Dermis microvascular lymphatic vessel endothelial cell (primary cell): ENCODE measurements around the gene ZNF91. TPM values are rescaled to one million over a fixed set of nuclear protein-coding genes. Genes with fewer than 3 reads are reported as not detected.
A peak's percentile ranks its signal among the peaks of the same experiment; 100 is the strongest.
"Not testable (repeated sequence)": the region's sequence is repeated elsewhere in the genome, so short reads cannot be mapped to it uniquely, and the experiment has no call there.

Experiments used
- DNase-seq, 2 donors: peaks; one replicate each; pipeline versions ENCODE4 v3.0.0 to v3.0.0-alpha.2; 2010; ENCODE audit warnings: low read depth in 2 of 2
- total RNA-seq: library from RNA; depleted of rRNA; stranded (reverse); fragments of >200 nt; gene quantifications from 2 replicates; pipeline ENCODE4 v1.2.1, GENCODE V29; 2014

Gene ZNF91
- total RNA-seq, 1 donor from 2014 or later, result 5.6 TPM

GRCh38 chr19:23395722-23396117 lies 449 bp upstream of the ZNF91 start:
- DNase-seq, result not testable (repeated sequence)

DNA sequence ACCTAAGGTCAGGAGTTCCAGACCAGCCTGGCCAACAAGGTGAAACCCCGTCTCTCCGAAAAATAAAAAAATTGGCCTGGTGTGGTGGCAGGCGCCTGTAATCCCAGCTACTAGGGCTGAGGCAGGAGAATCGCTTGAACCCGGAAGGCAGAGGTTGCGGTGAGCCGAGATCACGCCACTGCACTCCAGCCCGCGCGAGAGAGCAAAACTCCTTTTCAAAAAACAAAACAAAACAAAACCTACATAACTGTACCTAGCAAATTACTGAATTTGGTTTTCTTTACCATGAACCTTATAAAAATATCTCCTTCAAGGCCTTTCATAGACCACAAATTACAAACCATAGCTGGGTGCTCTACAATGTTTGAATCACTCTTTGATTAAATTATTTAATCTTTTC lies 760 bp downstream of the ZNF91 start:
- peak; percentile 36 to 39 for DNase-seq

GRCh38 chr19:23393121-23393520 lies 2.1 kb downstream of the ZNF91 start:
- no peak for DNase-seq

DNA sequence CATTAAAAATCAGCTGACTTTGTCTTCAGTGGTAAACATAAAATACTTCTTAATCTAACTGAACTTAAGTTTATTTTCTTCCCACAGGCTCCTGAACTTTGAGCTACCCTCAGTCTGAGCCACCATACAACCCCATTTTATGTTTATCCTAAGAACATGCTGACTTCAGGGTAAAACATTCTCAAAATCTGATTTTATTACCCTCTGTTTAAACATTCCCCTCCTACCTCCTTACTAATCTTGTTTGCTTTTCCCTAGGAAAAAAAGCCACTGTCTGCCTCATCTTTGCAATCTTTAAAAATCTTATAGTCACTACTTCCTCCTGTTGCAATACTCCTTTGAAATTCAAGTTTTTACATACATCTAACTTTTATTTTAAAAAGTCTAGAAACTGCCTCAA lies 4.0 kb downstream of the ZNF91 start:
- DNase-seq, result no peak

- DNase-seq, result no peak
These were observed 9.9 kb downstream of the ZNF91 start for GRCh38 chr19:23385404-23385803.

DNA sequence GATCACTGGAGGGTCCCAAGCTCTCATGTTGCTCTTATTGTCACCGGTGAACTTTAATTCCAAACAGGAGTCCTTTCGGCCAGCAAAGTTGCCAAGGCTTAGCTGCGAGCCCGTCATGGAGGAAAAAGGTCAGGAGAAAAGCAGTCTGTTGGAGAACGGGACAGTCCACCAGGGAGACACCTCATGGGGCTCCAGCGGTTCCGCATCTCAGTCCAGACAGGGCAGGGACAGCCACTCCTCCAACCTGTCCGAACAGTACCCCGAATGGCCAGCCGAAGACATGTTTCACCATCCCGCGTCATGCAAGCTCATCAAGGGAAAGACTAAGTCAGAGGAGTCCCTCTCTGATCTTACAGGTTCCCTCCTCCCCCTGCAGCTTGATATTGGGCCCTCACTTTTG lies 10.4 kb downstream of the ZNF91 start:
- DNase-seq, result no peak

DNA sequence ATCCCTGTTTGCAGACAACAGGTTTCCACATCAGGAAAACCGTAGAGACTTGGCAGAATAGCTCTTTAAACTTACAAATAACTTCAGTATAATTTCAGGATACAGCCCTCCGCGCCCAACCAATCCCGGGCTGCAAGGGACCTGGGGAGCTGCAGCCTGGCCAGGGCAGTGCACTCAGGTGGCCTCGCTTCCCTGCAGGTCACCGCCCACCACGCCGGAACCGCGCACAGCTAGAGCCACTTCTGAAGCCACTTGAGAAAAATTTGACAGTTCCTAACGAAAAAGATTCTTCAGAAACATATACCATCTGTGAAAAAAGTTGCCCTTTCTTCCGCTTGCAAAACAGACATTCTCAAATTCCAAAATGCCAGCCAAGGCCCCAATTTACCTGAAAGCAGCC lies 11.1 kb downstream of the ZNF91 start:
- DNase-seq, result no peak

- no peak for DNase-seq
These were observed 12.3 kb downstream of the ZNF91 start for GRCh38 chr19:23382955-23383354.

DNA sequence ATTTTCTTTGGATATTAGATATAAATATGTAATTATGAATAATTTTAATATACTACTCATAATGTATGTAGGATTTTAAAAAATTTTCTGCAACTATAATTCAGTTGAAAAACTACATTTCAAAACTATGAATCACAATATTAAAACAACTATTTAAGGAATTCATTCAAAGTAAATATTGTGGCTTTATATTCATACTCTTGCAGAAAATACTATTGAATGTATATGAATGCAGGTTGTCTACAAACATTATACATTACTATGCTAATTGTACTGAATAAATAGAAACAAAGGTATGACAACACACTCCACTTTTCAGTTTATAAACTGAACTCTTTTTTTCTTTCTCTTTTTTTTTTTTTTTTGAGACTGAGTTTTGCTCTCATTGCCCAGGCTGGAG lies 14.2 kb downstream of the ZNF91 start:
- DNase-seq, result no peak

DNA sequence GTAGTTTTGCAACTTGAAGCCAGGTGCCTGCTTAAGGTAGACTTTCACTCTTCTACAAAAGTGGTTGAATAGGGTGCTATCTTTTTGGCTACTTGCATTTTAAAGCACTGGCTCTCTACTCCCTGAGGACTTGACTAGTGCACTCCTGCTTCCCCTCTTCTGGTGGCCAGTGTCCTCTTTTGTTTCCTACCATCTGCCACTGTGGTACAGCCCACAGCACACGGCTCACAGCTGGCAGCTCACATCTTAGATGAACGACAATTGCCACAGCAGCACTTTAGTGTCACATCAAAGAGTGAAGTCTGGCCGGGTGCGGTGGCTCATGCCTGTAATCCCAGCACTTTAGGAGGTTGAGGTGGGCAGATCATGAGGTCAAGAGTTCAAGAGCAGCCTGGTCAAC lies 15.6 kb downstream of the ZNF91 start:
- DNase-seq, result not testable (repeated sequence)

- no peak for DNase-seq
These were observed 16.3 kb downstream of the ZNF91 start for GRCh38 chr19:23378948-23379347.

- no peak for DNase-seq
These were observed 18.0 kb downstream of the ZNF91 start for GRCh38 chr19:23377276-23377675.

GRCh38 chr19:23366437-23366836 lies 28.8 kb downstream of the ZNF91 start:
- no peak for DNase-seq

DNA sequence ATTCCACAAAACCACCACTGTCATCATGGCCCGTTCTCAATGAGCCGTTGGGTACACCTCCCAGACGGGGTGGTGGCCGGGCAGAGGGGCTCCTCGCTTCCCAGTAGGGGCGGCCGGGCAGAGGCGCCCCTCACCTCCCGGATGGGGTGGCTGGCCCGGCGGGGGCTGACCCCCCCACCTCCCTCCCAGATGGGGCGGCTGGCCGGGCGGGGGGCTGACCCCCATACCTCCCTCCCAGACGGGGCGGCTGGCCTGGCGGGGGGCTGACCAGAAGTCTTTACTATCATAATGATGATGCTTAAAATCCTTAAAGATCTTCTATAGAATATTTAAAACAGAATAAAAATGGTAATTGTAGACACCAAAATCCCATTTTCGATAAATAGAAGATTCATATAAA lies 29.2 kb downstream of the ZNF91 start:
- not testable (repeated sequence) for DNase-seq

- no peak for DNase-seq
These were observed 30.0 kb downstream of the ZNF91 start for GRCh38 chr19:23365222-23365621.

DNA sequence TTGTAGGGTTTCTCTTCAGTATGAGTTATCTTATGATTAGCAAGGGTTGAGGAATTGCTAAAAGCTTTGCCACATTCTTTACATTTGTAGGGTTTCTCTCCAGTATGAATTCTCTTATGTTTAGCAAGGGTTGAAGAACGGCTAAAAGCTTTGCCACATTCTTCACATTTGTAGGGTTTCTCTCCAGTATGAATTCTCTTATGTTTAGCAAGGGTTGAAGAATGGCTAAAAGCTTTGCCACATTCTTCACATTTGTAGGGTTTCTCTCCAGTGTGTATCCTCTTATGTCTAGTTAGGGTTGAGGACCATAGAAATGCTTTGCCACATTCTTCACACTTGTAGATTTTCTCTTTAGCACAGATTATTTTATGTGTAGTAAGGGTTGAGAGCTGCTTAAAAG lies 33.4 kb downstream of the ZNF91 start:
- DNase-seq, result not testable (repeated sequence)

DNA sequence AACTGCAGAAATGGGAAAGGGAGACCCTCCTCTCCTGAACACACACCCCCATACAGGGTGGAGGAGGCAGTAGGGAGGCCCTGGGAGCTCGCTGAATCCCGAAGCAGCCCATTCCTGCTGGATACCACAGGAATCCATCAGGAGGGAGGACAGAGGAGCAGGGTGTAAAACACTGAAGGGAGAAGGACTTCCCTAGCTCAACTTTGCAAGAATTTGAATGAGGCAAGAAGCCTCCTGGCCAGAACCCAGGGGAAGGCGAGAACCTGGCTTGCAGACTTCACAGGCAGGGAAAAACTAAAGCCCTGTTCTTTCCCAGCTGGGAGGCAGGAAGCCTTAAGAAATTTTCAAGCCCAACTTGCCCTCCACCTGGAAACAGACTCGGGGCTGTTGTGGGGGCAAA lies 43.5 kb downstream of the ZNF91 start:
- no peak for DNase-seq

DNA sequence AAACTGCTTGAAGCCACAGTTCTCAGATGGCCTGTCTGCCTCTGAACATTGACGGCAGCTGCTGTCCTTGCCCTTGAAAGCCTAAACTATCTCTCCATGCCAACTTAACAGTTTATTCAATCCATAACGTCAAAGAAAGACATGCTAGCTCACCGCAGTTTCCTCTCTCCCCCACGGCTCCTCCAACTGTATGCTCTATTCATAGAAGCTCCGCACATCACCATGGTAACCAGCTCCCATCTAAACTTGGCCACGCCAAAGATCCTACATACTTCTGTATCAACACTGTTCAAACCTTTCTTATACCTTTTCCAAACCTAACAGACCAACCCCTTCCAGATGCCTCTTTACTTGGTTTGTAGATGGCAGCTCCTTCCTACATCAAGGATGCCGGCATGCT lies 48.6 kb downstream of the ZNF91 start:
- no peak for DNase-seq

DNA sequence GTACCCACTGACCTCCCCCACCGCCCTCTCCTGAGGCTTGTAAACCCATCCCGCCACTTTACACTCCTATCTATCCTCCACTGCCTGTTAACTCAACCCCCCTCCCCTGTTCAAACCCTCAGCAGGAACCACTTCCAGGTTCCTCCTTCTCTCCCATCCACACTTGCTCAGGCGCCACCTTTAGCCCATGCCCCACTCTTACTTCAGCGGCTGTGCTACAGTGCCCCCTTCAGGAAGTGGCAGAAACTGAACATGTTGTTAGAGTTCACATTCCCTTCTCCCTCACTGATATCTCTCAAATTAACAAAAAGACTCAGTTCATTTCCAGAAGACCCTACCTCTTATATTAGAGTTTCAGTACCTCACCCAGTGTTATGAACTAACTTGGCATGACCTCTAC lies 49.4 kb downstream of the ZNF91 start:
- DNase-seq, result no peak

- DNase-seq, result no peak
These were observed 51.7 kb downstream of the ZNF91 start for GRCh38 chr19:23343434-23344010.

- no peak for DNase-seq
These were observed 67.1 kb downstream of the ZNF91 start for GRCh38 chr19:23328211-23328610.

DNA sequence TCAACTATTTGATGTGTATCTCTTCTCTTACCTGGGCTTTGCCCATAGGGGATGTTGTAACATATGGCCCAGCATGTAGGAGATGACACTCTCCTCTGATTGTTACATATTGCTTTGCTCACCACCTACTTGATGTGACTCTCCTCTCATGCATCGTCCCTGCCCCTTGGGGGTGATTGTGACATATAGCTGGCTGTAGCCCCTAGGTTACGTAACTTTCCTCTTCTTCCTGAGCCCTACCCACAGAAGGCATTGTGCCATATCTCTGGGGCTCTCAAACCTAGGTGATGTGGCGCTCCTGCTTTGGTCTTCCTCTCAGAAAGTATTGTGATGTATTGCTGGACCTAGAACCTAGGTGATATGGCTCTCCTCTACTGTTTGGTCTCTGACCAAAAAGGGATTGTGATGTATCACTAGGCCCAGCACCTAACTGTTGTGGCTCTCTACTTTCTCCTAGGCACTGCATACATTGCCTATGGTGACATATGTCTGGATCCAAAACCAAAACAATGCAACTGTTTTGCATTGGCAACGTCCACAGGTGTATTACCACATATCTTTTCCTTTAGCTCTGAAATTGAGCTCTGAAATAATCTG lies 73.2 kb downstream of the ZNF91 start:
- no peak for DNase-seq

DNA sequence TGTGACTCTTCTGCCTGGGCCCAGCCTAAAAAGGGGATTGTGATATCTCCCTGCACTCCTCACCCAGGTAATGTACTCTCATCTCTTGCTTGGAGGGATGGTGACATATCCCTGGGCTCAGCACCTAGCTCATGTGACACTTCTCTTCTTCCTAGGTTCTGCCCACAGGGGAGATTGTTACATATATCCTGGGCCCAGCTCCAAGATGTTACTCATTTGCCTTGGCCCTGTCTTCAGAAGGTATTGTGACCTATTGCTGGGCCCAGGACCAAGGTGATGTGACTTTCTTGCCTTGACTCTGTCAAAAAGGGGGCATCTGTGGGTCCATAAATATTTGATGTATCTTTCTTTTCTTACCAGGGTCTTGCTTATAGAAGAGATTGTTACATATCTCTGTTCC lies 73.9 kb downstream of the ZNF91 start:
- not testable (repeated sequence) for DNase-seq

- DNase-seq, result not testable (repeated sequence)
These were observed 75.7 kb downstream of the ZNF91 start for GRCh38 chr19:23319571-23319970.
